MM.1S (cell line): ENCODE results near the gene DYNC1I1.

Experiments
- DNase-seq: peaks from one replicate; pipeline ENCODE4 v3.0.0-alpha.2; 2015
- H2AFZ ChIP-seq: fragments of 300-600 bp; sonication (generic); 2 replicates; pipeline ENCODE4 v1.6.0; 2016; ENCODE audit warnings: antibody characterized with exemption, low read length
- H3F3A ChIP-seq: fragments of 300-600 bp; sonication (generic); 2 replicates; pipeline ENCODE4 v1.6.1; 2016; ENCODE audit warnings: mild to moderate bottlenecking, antibody characterized with exemption, low read length, moderate library complexity, mixed read lengths; ENCODE audit not compliant: insufficient read depth
- H3K27ac ChIP-seq: fragments of 300-600 bp; sonication (generic); 2 replicates; pipeline ENCODE4 v1.5.1; 2016; ENCODE audit warnings: mild to moderate bottlenecking, low read length
- H3K27me3 ChIP-seq: fragments of 300-600 bp; sonication (generic); replicated peaks from 2 replicates; pipeline ENCODE4 v1.6.0; 2016; ENCODE audit warnings: low read length; ENCODE audit not compliant: insufficient read depth
- H3K36me3 ChIP-seq: fragments of 300-600 bp; sonication (generic); replicated peaks from 2 replicates; pipeline ENCODE4 v1.6.1; 2016; ENCODE audit warnings: mild to moderate bottlenecking, low read length, mixed read lengths; ENCODE audit not compliant: insufficient read depth
- H3K4me1 ChIP-seq: fragments of 300-600 bp; sonication (generic); 2 replicates; pipeline ENCODE4 v1.6.1; 2016; ENCODE audit warnings: low read length, mixed read lengths
- H3K4me2 ChIP-seq: fragments of 300-600 bp; sonication (generic); 2 replicates; pipeline ENCODE4 v1.6.0; 2016; ENCODE audit warnings: low read depth, low read length
- H3K4me3 ChIP-seq: fragments of 300-600 bp; sonication (generic); 2 replicates; pipeline ENCODE4 v1.5.1; 2016; ENCODE audit warnings: low read length, mixed read lengths
- H3K79me2 ChIP-seq: fragments of 300-600 bp; sonication (generic); 2 replicates; pipeline ENCODE4 v1.6.1; 2016; ENCODE audit warnings: mixed run types, low read length, mixed read lengths
- H3K9ac ChIP-seq: fragments of 300-600 bp; sonication (generic); 2 replicates; pipeline ENCODE4 v1.6.1; 2016; ENCODE audit warnings: low read length, mixed read lengths
- H3K9me2 ChIP-seq: fragments of 300-600 bp; sonication (generic); replicated peaks from 2 replicates; pipeline ENCODE4 v1.6.1; 2016; ENCODE audit warnings: mild to moderate bottlenecking, low read length, mixed read lengths; ENCODE audit not compliant: insufficient read depth
- H3K9me3 ChIP-seq: fragments of 300-600 bp; sonication (generic); replicated peaks from 2 replicates; pipeline ENCODE4 v1.6.1; 2016; ENCODE audit warnings: mild to moderate bottlenecking, low read length, mixed read lengths; ENCODE audit not compliant: insufficient read depth
- H4K20me1 ChIP-seq: fragments of 300-600 bp; sonication (generic); 2 replicates; pipeline ENCODE4 v1.6.1; 2016; ENCODE audit warnings: mild to moderate bottlenecking, low read length, moderate library complexity, mixed read lengths; ENCODE audit not compliant: insufficient read depth
- CTCF ChIP-seq: fragments of 300-600 bp; sonication (generic); IDR thresholded peaks from 2 replicates; pipeline ENCODE4 v1.5.1; 2016; ENCODE audit warnings: antibody characterized with exemption, low read length, mixed read lengths
- EZH2 ChIP-seq: fragments of 300-600 bp; sonication (generic); optimal IDR thresholded peaks from 2 replicates; pipeline ENCODE3; 2017; ENCODE audit warnings: low read depth, mild to moderate bottlenecking, antibody characterized with exemption, low read length, mixed read lengths
- EZH2phosphoT487 ChIP-seq: fragments of 300-600 bp; sonication (generic); IDR thresholded peaks from 2 replicates; pipeline ENCODE4 v1.6.1; 2018; ENCODE audit warnings: antibody characterized with exemption, low read length

The DYNC1I1 gene

GRCh38 chr7:96114190-96114589, 341.8 kb downstream of the DYNC1I1 start:
- DNase-seq = no peak
- Histone ChIP-seq H3K9me3 (no peaks in the 10 kb centered on the region), H3K4me2 (no peak overlapping the region), H3K27ac (no peak overlapping the region), H3K9me2 (no peaks in the 10 kb centered on the region), H3K4me1 (no peaks in the 10 kb centered on the region), H3K79me2 (no peaks in the 10 kb centered on the region), H3F3A (no peaks in the 10 kb centered on the region), H2AFZ (no peak overlapping the region), H3K9ac (no peak overlapping the region), H3K36me3 (no peaks in the 10 kb centered on the region), H3K4me3 (no peak overlapping the region), H4K20me1 (no peaks in the 10 kb centered on the region), H3K27me3 (no peaks in the 10 kb centered on the region)
- TF ChIP-seq EZH2 = no peak
- TF ChIP-seq EZH2phosphoT487 = no peak
- no peak for TF ChIP-seq CTCF

GRCh38 chr7:96116173-96116572, 343.8 kb downstream of the DYNC1I1 start:
- Histone ChIP-seq H3K79me2 (no peaks in the 10 kb centered on the region), H3F3A (no peaks in the 10 kb centered on the region), H3K4me2 (no peak overlapping the region), H3K36me3 (no peaks in the 10 kb centered on the region), H3K27ac (no peak overlapping the region), H3K9me3 (no peaks in the 10 kb centered on the region), H3K4me1 (no peaks in the 10 kb centered on the region), H3K4me3 (no peak overlapping the region), H3K27me3 (no peaks in the 10 kb centered on the region), H3K9ac (no peak overlapping the region), H4K20me1 (no peaks in the 10 kb centered on the region), H2AFZ (no peak overlapping the region), H3K9me2 (no peaks in the 10 kb centered on the region)
- TF ChIP-seq EZH2 = no peak
- TF ChIP-seq EZH2phosphoT487 = no peak
- no peak for TF ChIP-seq CTCF
- DNase-seq = no peak

- H4K20me1 ChIP-seq = no peaks in the 10 kb centered on the region
- no peaks in the 10 kb centered on the region for H3K4me1 ChIP-seq
- no peak for DNase-seq
- H3K9me3 ChIP-seq = no peaks in the 10 kb centered on the region
- no peak overlapping the region for H2AFZ ChIP-seq
- TF ChIP-seq EZH2 (no peak), EZH2phosphoT487 (no peak), CTCF (no peak)
- H3K36me3 ChIP-seq = no peaks in the 10 kb centered on the region
- no peak overlapping the region for H3K9ac ChIP-seq
- H3K4me3 ChIP-seq = no peak overlapping the region
- no peaks in the 10 kb centered on the region for H3K9me2 ChIP-seq
- no peaks in the 10 kb centered on the region for H3K27me3 ChIP-seq
- H3K4me2 ChIP-seq = no peak overlapping the region
- no peaks in the 10 kb centered on the region for H3K79me2 ChIP-seq
- H3F3A ChIP-seq = no peaks in the 10 kb centered on the region
- no peak overlapping the region for H3K27ac ChIP-seq
Observed at GRCh38 chr7:96118449-96119001, 346.2 kb downstream of the DYNC1I1 start.
